ENCODE measurements around the gene MRPL49. TPM values are rescaled to one million over a fixed set of nuclear protein-coding genes. Genes with fewer than 3 reads are reported as not detected.

The MRPL49 gene
- polyA plus RNA-seq, 6 donors from 2014 or later, result 68.8 to 111 (median 102) TPM

GRCh38 chr11:65128182-65129145, 6.3 kb downstream of the MRPL49 start:
- Mint-ChIP-seq H3K9me3 (no peaks in the 10 kb centered on the region), H3K27ac (peak overlapping the region in 1 of 6 donors; percentile 90), H3K27me3 (no peaks in the 10 kb centered on the region), H3K4me3 (peak overlapping the region in 1 of 8 donors; percentile 15), H3K36me3 (peaks cover 6 to 16% of the 10 kb centered on the region in 2 donors), H3K4me1 (peaks cover 39 to 59% (median 57%) of the 10 kb centered on the region in 3 donors)
- ATAC-seq (ENCODE audit: low read depth in 2 of 2), result no peak
- DNase-seq, result no peak

GRCh38 chr11:65129649-65130441, 7.7 kb downstream of the MRPL49 start:
- peak overlapping the region in 5 of 6 donors; percentile 60 to 97 (median 90) for H3K27ac Mint-ChIP-seq
- ATAC-seq (ENCODE audit: low read depth in 2 of 2), result peak; percentile 15 to 19
- peaks cover 6 to 27% of the 10 kb centered on the region in 2 donors for H3K36me3 Mint-ChIP-seq
- peaks cover 40 to 61% (median 47%) of the 10 kb centered on the region in 3 donors for H3K4me1 Mint-ChIP-seq
- DNase-seq, result peak; percentile 44
- H3K4me3 Mint-ChIP-seq, result peak overlapping the region; percentile 62 to 97 (median 82)
- H3K9me3 Mint-ChIP-seq, result no peaks in the 10 kb centered on the region
- H3K27me3 Mint-ChIP-seq, result no peaks in the 10 kb centered on the region

GRCh38 chr11:65130631-65131416, 8.7 kb downstream of the MRPL49 start:
- Mint-ChIP-seq H3K27ac (peak overlapping the region in 5 of 6 donors; percentile 66 to 100 (median 95)), H3K27me3 (no peaks in the 10 kb centered on the region), H3K36me3 (peaks cover 6 to 27% of the 10 kb centered on the region in 2 donors), H3K4me3 (peak overlapping the region; percentile 91 to 100 (median 99)), H3K4me1 (peaks cover 45 to 71% (median 55%) of the 10 kb centered on the region in 3 donors), H3K9me3 (no peaks in the 10 kb centered on the region)
- no peak for ATAC-seq (ENCODE audit: low read depth in 2 of 2)
- DNase-seq, result no peak

GRCh38 chr11:65131417-65131776, 9.3 kb downstream of the MRPL49 start:
- Mint-ChIP-seq H3K4me3 (peak overlapping the region; percentile 91 to 100 (median 99)), H3K27ac (peak overlapping the region in 4 of 6 donors; percentile 95 to 100 (median 98)), H3K36me3 (peaks cover 6 to 27% of the 10 kb centered on the region in 2 donors), H3K9me3 (no peaks in the 10 kb centered on the region), H3K27me3 (no peaks in the 10 kb centered on the region), H3K4me1 (peaks cover 50 to 75% (median 61%) of the 10 kb centered on the region in 3 donors)
- DNase-seq, result no peak
- ATAC-seq (ENCODE audit: low read depth in 2 of 2), result no peak

- Mint-ChIP-seq H3K4me1 (peaks cover 54 to 74% (median 64%) of the 10 kb centered on the region in 3 donors), H3K9me3 (no peaks in the 10 kb centered on the region), H3K36me3 (peaks cover 6 to 27% of the 10 kb centered on the region in 2 donors), H3K27me3 (no peaks in the 10 kb centered on the region), H3K27ac (peak overlapping the region; percentile 97 to 100 (median 99)), H3K4me3 (peak overlapping the region; percentile 91 to 100 (median 99))
- ATAC-seq (ENCODE audit: low read depth in 2 of 2) (no peak), DNase-seq (no peak)
These were observed 9.7 kb downstream of the MRPL49 start for GRCh38 chr11:65131895-65132237.

- Mint-ChIP-seq H3K27ac (peak overlapping the region; percentile 97 to 100 (median 99)), H3K4me3 (peak overlapping the region; percentile 91 to 100 (median 99)), H3K27me3 (no peaks in the 10 kb centered on the region), H3K36me3 (peaks cover 6 to 27% of the 10 kb centered on the region in 2 donors), H3K4me1 (peaks cover 56 to 74% (median 68%) of the 10 kb centered on the region in 3 donors), H3K9me3 (no peaks in the 10 kb centered on the region)
- DNase-seq (peak; percentile 83), ATAC-seq (ENCODE audit: low read depth in 2 of 2) (peak; percentile 55 to 57)
These were observed 10.3 kb downstream of the MRPL49 start for GRCh38 chr11:65132238-65132987.

- Mint-ChIP-seq H3K27ac (peak overlapping the region; percentile 97 to 100 (median 99)), H3K36me3 (peaks cover 6 to 27% of the 10 kb centered on the region in 2 donors), H3K27me3 (no peaks in the 10 kb centered on the region), H3K4me1 (peaks cover 55 to 77% (median 71%) of the 10 kb centered on the region in 3 donors), H3K4me3 (peak overlapping the region; percentile 91 to 100 (median 99)), H3K9me3 (no peaks in the 10 kb centered on the region)
- ATAC-seq (ENCODE audit: low read depth in 2 of 2), result no peak
- DNase-seq, result peak; percentile 68
These were observed 11.0 kb downstream of the MRPL49 start for GRCh38 chr11:65132988-65133700.

GRCh38 chr11:65133724-65134123, 11.6 kb downstream of the MRPL49 start:
- no peaks in the 10 kb centered on the region for H3K9me3 Mint-ChIP-seq
- H3K4me3 Mint-ChIP-seq, result peak overlapping the region; percentile 91 to 100 (median 99)
- DNase-seq, result no peak
- no peaks in the 10 kb centered on the region for H3K27me3 Mint-ChIP-seq
- H3K36me3 Mint-ChIP-seq, result peaks cover 6 to 27% of the 10 kb centered on the region in 2 donors
- H3K4me1 Mint-ChIP-seq, result peaks cover 55 to 72% (median 71%) of the 10 kb centered on the region in 3 donors
- ATAC-seq (ENCODE audit: low read depth in 2 of 2), result no peak
- H3K27ac Mint-ChIP-seq, result peak overlapping the region; percentile 97 to 100 (median 99)

- Mint-ChIP-seq H3K27me3 (no peaks in the 10 kb centered on the region), H3K36me3 (peaks cover 6 to 27% of the 10 kb centered on the region in 2 donors), H3K9me3 (no peaks in the 10 kb centered on the region), H3K4me1 (peaks cover 55 to 70% (median 67%) of the 10 kb centered on the region in 3 donors), H3K27ac (peak within 1 kb of the TSS; percentile 97 to 100 (median 100)), H3K4me3 (peak within 1 kb of the TSS; percentile 91 to 100 (median 99))
- ATAC-seq (ENCODE audit: low read depth in 2 of 2) (peak; percentile 67), DNase-seq (peak; percentile 93)
These were observed 12.3 kb downstream of the MRPL49 start, which contains the start of gene SYVN1 for GRCh38 chr11:65134240-65134951. Gene SYVN1, minus strand, starts transcription at chr11:65134519. Its CDS starts 918 bp downstream, at chr11:65133601.

GRCh38 chr11:65134952-65135632, 13.0 kb downstream of the MRPL49 start:
- peak overlapping the region; percentile 91 to 100 (median 99) for H3K4me3 Mint-ChIP-seq
- ATAC-seq (ENCODE audit: low read depth in 2 of 2), result peak; percentile 73 to 75

More at GRCh38 chr11:65134952-65135632, 13.0 kb downstream of the MRPL49 start:
- no peaks in the 10 kb centered on the region for H3K9me3 Mint-ChIP-seq
- peaks cover 52 to 63% (median 60%) of the 10 kb centered on the region in 3 donors for H3K4me1 Mint-ChIP-seq
- no peaks in the 10 kb centered on the region for H3K27me3 Mint-ChIP-seq
- peaks cover 6 to 27% of the 10 kb centered on the region in 2 donors for H3K36me3 Mint-ChIP-seq
- DNase-seq, result peak; percentile 90
- H3K27ac Mint-ChIP-seq, result peak overlapping the region; percentile 97 to 100 (median 100)
